HepG2 (cell line): ENCODE measurements around the gene ETV2. TPM values are rescaled to one million over a fixed set of nuclear protein-coding genes. Genes with fewer than 3 reads are reported as not detected.
A peak's percentile ranks its signal among the peaks of the same experiment; 100 is the strongest.

Source experiments
- ARHGAP35 ChIP-seq: sonication (generic); formaldehyde crosslinking; IDR thresholded peaks from 2 replicates; pipeline ENCODE4 v1.9.0; 2022; ENCODE audit warnings: mild to moderate bottlenecking, inconsistent platforms, moderate library complexity, missing genetic modification reagents, borderline replicate concordance
- ETV6 ChIP-seq: sonication (generic); formaldehyde crosslinking; conservative IDR thresholded peaks from 2 replicates; pipeline ENCODE4 v1.4.0; 2020; ENCODE audit warnings: missing genetic modification reagents
- EZH2 ChIP-seq: conservative IDR thresholded peaks from 2 replicates; pipeline ENCODE4 v1.6.1; 2012; ENCODE audit warnings: mild to moderate bottlenecking, low read depth, low read length, moderate library complexity
- GZF1 ChIP-seq: sonication (generic); formaldehyde crosslinking; IDR thresholded peaks from 2 replicates; pipeline ENCODE4 v1.5.1; 2020; ENCODE audit warnings: mild to moderate bottlenecking, missing genetic modification reagents
- HCFC1 ChIP-seq: fragments of 150-350 bp; IDR thresholded peaks from 2 replicates; pipeline ENCODE4 v1.6.1; 2014; ENCODE audit warnings: low read depth, low read length
- JDP2 ChIP-seq: sonication (generic); formaldehyde crosslinking; IDR thresholded peaks from 2 replicates; pipeline ENCODE4 v1.8.1; 2022; ENCODE audit warnings: missing genetic modification reagents, borderline replicate concordance
- NFE2 ChIP-seq: sonication (generic); formaldehyde crosslinking; IDR thresholded peaks from 2 replicates; pipeline ENCODE4 v1.4.0; 2020; ENCODE audit warnings: missing genetic modification reagents
- NFKBIZ ChIP-seq: IDR thresholded peaks from 2 replicates; pipeline ENCODE4 v1.6.1; 2018; ENCODE audit warnings: missing genetic modification reagents, missing compliant biosample characterization
- PCBP2 ChIP-seq: fragments of 200-400 bp; formaldehyde crosslinking; optimal IDR thresholded peaks from 2 replicates; pipeline ENCODE3; 2018; ENCODE audit warnings: low read length, low read depth; ENCODE audit not compliant: poor library complexity, severe bottlenecking
- REPIN1 ChIP-seq: sonication (generic); formaldehyde crosslinking; IDR thresholded peaks from 2 replicates; pipeline ENCODE4 v1.8.0; 2022; ENCODE audit warnings: missing genetic modification reagents, low read depth, mild to moderate bottlenecking, borderline replicate concordance
- SATB2 ChIP-seq: sonication (generic); formaldehyde crosslinking; IDR thresholded peaks from 2 replicates; pipeline ENCODE4 v1.5.0; 2020; ENCODE audit warnings: missing genetic modification reagents
- SP2 ChIP-seq: sonication (generic); formaldehyde crosslinking; IDR thresholded peaks from 2 replicates; pipeline ENCODE4 v1.5.1; 2020; ENCODE audit warnings: mild to moderate bottlenecking, missing genetic modification reagents
- SUZ12 ChIP-seq: fragments of 150-350 bp; IDR thresholded peaks from 2 replicates; pipeline ENCODE4 v1.6.1; 2014; ENCODE audit warnings: low read depth, low read length
- TEAD3 ChIP-seq: optimal IDR thresholded peaks from 2 replicates; pipeline ENCODE3; 2016; ENCODE audit warnings: borderline replicate concordance
- U2AF2 ChIP-seq: fragments of 200-400 bp; formaldehyde crosslinking; IDR thresholded peaks from 2 replicates; pipeline ENCODE4 v1.6.1; 2017; ENCODE audit warnings: low read depth, mild to moderate bottlenecking, low read length
- ZFYVE20 ChIP-seq: sonication (generic); formaldehyde crosslinking; IDR thresholded peaks from 2 replicates; pipeline ENCODE4 v1.8.0; 2023; ENCODE audit warnings: low read depth, mild to moderate bottlenecking, moderate library complexity, missing genetic modification reagents, borderline replicate concordance
- ZNF180 ChIP-seq: sonication (generic); formaldehyde crosslinking; IDR thresholded peaks from 2 replicates; pipeline ENCODE4 v1.4.0; 2020; ENCODE audit warnings: low read depth, missing genetic modification reagents, borderline replicate concordance
- ZNF3 ChIP-seq: IDR thresholded peaks from 2 replicates; pipeline ENCODE4 v1.7.0; 2017; ENCODE audit warnings: inconsistent platforms
- ZNF331 ChIP-seq: sonication (generic); formaldehyde crosslinking; IDR thresholded peaks from 2 replicates; pipeline ENCODE4 v1.4.0; 2020; ENCODE audit warnings: missing genetic modification reagents
- ZNF441 ChIP-seq: sonication (generic); formaldehyde crosslinking; IDR thresholded peaks from 2 replicates; pipeline ENCODE4 v1.7.0; 2021; ENCODE audit warnings: missing genetic modification reagents, borderline replicate concordance
- ZNF496 ChIP-seq: sonication (generic); formaldehyde crosslinking; IDR thresholded peaks from 2 replicates; pipeline ENCODE4 v1.8.1; 2023; ENCODE audit warnings: mild to moderate bottlenecking, moderate library complexity, missing genetic modification reagents; ENCODE audit not compliant: insufficient replicate concordance
- ZNF720 ChIP-seq: sonication (generic); formaldehyde crosslinking; IDR thresholded peaks from 2 replicates; pipeline ENCODE4 v1.4.0; 2020; ENCODE audit warnings: missing genetic modification reagents
- polyA plus RNA-seq, 8 experiments: library from polyadenylated mRNA; depleted of rRNA in 3 of 8; stranded (reverse) in 7 of 8; unstranded in 1 of 8; fragments of >200 nt; fragmentation: Illumina TruSeq in 4 of 8; extraction: Trizol in 4 of 8; gene quantifications; 2 replicates each; pipeline versions ENCODE4 v1.2.1 to v1.2.3, GENCODE V29; 2011 to 2016; ENCODE audit warnings: low read depth in 4 of 8, missing spikeins in 1 of 8, mixed read lengths in 1 of 8; ENCODE audit not compliant: insufficient read depth in 1 of 8
- total RNA-seq, 5 experiments: library from RNA; depleted of rRNA; stranded (reverse); fragments of >200 nt; fragmentation: Illumina TruSeq; extraction: Trizol; gene quantifications; 2 replicates each; pipeline ENCODE4 v1.2.3, GENCODE V29; 2016; ENCODE audit warnings: low read depth in 1 of 5
- TF ChIP-seq, protein P1 (sequence below): sonication (generic); formaldehyde crosslinking; IDR thresholded peaks from 2 replicates; pipeline ENCODE4 v1.4.0; 2020; ENCODE audit warnings: missing genetic modification reagents
- TF ChIP-seq, protein P2 (sequence below): sonication (generic); formaldehyde crosslinking; IDR thresholded peaks from 2 replicates; pipeline ENCODE4 v1.5.1; 2020; ENCODE audit warnings: missing genetic modification reagents, mild to moderate bottlenecking, borderline replicate concordance
- TF ChIP-seq, protein P3 (sequence below): fragments of 450-650 bp; IDR thresholded peaks from 2 replicates; pipeline ENCODE4 v1.6.1; 2017
- TF ChIP-seq, protein P4 (sequence below): sonication (generic); formaldehyde crosslinking; IDR thresholded peaks from 2 replicates; pipeline ENCODE4 v1.5.0; 2020; ENCODE audit warnings: missing genetic modification reagents

The ETV2 gene
- total and polyA plus RNA-seq, 2 of the 13 experiments (the other 11 are each of a cell fraction or from before 2014, with no cell fraction given) = 0.07 to 0.20 TPM

DNA sequence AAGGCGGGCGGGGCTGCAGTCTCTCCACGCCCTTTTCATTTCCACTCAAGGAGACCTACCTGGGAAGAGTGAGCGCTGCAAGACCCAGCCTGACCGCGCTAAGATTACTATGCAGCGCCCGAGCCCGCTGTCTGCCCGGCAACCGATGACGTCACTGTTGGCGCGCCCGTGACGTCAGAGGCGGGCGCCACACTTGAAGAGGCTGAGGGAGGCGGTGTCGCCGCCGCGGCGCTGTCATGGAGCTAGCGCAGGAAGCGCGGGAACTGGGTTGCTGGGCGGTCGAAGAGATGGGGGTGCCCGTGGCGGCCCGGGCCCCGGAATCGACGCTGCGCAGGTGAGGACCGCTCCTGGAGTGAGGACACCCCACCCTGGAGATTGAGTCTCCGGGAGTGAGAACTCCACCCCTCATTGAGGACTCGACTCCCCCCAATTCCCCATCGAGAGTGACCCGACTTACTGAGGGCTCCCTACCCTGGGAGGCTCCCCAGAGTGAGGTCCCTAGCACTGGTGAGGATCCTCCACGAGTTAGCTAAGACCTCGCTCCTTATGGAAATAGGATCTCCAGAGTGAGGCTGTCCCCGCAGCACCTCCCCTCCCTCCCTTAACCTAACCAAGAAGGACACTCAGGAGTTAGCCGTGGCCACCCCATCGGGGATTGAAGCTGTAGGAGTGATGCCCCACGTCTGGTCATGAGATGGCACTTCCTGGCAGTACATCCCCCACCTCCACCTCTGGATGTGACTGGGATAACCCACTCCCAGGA lies 28.8 kb upstream of the ETV2 start, which contains the start of gene HAUS5 (continued):
- TF ChIP-seq, protein P1, sequence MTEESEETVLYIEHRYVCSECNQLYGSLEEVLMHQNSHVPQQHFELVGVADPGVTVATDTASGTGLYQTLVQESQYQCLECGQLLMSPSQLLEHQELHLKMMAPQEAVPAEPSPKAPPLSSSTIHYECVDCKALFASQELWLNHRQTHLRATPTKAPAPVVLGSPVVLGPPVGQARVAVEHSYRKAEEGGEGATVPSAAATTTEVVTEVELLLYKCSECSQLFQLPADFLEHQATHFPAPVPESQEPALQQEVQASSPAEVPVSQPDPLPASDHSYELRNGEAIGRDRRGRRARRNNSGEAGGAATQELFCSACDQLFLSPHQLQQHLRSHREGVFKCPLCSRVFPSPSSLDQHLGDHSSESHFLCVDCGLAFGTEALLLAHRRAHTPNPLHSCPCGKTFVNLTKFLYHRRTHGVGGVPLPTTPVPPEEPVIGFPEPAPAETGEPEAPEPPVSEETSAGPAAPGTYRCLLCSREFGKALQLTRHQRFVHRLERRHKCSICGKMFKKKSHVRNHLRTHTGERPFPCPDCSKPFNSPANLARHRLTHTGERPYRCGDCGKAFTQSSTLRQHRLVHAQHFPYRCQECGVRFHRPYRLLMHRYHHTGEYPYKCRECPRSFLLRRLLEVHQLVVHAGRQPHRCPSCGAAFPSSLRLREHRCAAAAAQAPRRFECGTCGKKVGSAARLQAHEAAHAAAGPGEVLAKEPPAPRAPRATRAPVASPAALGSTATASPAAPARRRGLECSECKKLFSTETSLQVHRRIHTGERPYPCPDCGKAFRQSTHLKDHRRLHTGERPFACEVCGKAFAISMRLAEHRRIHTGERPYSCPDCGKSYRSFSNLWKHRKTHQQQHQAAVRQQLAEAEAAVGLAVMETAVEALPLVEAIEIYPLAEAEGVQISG (CRISPR knock-in tag) = peak; percentile 80
- TF ChIP-seq SUZ12 (no peak), ZNF180 (CRISPR knock-in tag) (no peak), NFKBIZ (CRISPR knock-in tag) (0 out of 2 replicates have a peak, but pooled peaks have one; percentile 42), U2AF2 (no peak), ARHGAP35 (CRISPR knock-in tag) (no peak), NFE2 (CRISPR knock-in tag) (no peak), EZH2 (no peak), HCFC1 (peak; percentile 68), JDP2 (CRISPR knock-in tag) (no peak), TEAD3 (CRISPR knock-in tag) (peak; percentile 58), SATB2 (CRISPR knock-in tag) (no peak), REPIN1 (no peak; the same call in 1 of the 2 replicates), ZFYVE20 (CRISPR knock-in tag) (no peak), ETV6 (CRISPR knock-in tag) (peak; percentile 80; the same call in 1 of the 2 replicates), ZNF331 (peak; percentile 64; the same call in 1 of the 2 replicates), PCBP2 (no peak), ZNF441 (CRISPR knock-in tag) (0 out of 2 replicates have a peak, but pooled peaks have one; percentile 39), ZNF3 (no peak), SP2 (CRISPR knock-in tag) (peak; percentile 38; the same call in 1 of the 2 replicates), GZF1 (no peak), ZNF720 (CRISPR knock-in tag) (no peak), ZNF496 (no peak)
- TF ChIP-seq, protein P2, sequence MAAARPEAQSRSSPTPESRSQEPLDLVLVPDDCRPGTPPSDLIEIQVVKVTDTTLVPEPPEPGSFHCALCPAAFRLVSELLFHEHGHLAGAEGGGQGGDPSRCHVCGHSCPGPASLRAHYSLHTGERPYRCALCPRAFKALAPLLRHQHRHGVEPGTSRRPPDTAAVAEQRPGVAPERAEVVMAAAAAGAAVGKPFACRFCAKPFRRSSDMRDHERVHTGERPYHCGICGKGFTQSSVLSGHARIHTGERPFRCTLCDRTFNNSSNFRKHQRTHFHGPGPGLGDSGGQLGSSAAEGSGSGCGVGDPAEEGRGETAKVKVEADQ (CRISPR knock-in tag) = no peak
- TF ChIP-seq, protein P3, sequence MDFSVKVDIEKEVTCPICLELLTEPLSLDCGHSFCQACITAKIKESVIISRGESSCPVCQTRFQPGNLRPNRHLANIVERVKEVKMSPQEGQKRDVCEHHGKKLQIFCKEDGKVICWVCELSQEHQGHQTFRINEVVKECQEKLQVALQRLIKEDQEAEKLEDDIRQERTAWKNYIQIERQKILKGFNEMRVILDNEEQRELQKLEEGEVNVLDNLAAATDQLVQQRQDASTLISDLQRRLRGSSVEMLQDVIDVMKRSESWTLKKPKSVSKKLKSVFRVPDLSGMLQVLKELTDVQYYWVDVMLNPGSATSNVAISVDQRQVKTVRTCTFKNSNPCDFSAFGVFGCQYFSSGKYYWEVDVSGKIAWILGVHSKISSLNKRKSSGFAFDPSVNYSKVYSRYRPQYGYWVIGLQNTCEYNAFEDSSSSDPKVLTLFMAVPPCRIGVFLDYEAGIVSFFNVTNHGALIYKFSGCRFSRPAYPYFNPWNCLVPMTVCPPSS = no peak
- TF ChIP-seq, protein P4, sequence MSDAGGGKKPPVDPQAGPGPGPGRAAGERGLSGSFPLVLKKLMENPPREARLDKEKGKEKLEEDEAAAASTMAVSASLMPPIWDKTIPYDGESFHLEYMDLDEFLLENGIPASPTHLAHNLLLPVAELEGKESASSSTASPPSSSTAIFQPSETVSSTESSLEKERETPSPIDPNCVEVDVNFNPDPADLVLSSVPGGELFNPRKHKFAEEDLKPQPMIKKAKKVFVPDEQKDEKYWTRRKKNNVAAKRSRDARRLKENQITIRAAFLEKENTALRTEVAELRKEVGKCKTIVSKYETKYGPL (CRISPR knock-in tag) = no peak
